NCI-H2227 (cell line): ENCODE results near the gene PARD3.
"Not testable (repeated sequence)": the region's sequence is repeated elsewhere in the genome, so short reads cannot be mapped to it uniquely, and the experiment has no call there.

ENCODE experiments used
- DNase-seq: peaks from one replicate; lab custom pipeline; 2025; ENCODE audit not compliant: unreplicated experiment; lab: John Stamatoyannopoulos, UW

Gene PARD3

DNA sequence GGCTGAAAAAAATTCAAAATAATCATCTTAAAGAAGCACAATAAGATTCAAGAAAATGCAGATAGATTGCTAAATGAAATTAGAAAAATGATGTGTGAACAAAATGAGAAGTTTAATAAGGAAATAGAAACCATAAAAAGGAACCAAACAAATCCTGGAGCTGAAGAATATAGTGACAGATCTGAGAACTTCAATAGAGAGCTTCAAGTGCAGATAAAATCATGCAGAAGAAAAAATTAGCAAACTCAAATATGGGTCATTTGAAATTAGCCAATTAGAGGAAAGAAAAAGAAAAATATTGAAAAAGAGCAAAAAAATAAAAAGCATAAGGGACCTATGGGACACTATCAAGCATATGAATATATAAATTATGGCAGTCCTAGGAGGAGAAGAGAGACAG, 720.1 kb downstream of the PARD3 start:
- DNase-seq: no peak

DNA sequence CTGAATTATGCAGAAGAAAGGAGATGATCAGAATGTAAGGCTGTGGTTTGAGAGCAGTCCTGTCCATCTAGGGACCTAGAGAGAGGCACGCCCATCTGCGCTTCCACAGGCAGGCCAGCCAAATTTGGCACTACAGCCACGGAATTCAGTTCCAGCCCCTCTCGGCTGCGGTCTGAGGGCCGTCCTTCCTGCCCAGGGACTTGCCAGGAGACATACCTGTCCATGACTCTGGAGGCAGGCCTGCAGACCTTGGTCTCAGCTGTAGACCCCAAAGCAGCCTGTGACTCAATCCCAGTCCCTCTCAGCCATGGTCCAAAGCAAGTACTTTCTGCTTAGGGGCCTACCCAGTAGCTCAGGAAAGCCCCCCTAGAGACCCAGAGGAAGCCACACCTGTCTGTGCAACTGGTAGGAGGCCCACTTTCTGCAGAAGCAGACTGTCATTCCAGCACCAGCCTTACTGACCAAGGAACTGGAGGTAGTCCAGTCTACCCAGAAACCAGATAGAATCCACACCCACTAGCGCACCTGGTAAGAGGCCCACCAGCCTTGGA, 720.9 kb downstream of the PARD3 start:
- no peak for DNase-seq

DNA sequence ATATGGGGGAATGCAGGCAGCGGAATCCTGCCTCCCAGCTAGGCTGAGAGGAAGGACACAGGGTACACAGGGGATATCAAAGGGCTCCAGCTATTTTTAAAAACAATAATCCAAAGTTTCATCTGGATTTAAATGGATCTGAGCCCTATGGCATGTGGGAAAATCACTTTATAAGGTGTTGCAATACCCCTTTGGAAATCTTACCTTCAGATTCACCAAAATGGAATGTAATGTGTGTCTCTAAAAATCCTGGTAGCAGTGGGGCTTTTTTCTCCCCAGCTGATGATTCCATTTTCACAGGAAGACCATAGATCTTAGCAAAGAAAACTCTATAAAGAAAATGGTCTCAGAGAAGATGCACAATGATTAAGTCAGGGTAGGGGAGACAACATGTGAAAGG, 722.2 kb downstream of the PARD3 start:
- DNase-seq: no peak

DNA sequence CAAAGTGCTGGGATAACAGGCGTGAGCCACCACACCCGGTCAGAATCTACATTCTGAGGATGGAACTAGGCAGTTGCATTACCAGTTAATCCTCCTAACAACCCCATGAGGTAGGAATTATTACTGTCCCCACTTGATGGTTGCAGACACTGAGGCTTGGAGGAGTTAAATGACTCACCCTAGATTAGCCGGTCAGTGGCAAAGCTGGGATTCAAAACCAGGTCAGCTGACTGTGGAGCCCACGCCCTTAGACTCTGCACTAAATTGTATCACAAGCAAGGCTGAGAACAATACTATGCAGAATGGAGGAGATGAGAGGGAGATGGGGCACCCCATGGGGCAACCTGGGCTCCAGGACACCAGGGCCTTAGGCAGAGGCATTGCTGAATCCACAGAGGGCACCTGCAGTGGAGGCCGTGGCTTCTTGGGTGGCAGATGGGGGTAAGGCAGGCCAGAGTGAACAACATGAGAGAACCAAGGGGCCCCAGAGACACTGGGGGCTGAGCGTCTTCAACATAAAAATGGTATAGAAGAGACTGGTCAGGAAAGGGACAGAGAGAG, 723.4 kb downstream of the PARD3 start:
- no peak for DNase-seq

DNA sequence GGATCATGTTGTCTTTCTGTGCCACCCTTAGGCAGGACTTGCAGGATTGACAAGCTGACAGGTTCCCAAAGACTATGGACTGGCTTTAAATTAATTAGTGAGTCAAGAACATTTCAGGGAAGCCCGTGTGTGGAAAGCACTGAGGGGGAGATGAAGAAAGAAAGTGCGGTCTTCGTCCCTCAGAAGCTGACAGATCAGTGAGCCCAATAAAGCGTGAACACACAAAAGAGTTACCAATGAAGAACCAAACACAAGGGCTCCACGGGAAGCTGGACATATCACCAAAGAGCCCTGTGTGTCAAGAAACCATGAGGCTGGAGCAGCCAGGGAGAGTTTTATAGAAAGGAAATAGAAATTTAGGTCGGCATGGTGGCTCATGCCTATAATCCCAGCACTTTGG, 725.8 kb downstream of the PARD3 start:
- DNase-seq: no peak

DNA sequence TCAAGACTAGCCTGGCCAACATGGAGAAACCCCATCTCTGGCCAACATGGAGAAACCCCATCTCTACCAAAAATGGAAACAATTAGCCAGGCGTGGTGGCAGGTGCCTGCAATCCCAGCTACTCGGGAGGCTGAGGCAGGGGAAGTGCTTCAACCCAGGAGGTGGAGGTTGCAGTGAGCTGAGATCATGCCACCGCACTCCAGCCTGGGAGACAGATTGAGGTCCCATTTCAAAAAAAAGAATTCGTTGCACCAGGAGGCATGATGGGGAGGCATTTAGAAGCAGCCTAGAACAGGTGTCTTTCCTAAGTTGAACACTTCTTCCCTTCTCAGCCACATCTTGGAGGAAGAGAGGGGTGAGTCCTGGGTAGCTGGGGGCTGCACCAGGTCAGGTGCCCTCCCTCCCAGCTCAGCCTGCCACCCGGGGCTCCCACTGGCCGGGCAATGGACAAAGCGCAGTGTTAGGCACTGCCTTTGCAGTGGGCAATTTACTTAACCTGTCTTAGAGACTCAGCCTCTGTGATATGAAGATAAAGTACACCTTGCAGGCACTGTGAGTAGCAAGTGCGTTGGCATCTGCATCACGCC, 726.8 kb downstream of the PARD3 start:
- no peak for DNase-seq

DNA sequence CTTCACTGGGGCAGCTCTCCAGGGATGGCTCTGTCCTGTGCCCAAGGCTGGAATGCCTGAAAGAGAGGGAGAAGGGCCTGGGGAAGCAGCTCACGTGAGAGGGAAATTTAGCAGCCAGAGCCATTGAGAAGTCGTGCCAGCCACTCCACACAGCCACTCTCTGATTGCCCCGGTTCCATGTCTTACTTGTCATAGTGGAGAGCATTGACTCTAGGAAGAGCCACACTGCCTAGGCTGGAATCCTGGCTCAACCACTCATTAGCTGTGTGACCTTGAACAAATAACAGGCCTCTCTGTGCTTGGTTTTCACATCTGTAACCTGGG, 728.0 kb downstream of the PARD3 start:
- no peak for DNase-seq

DNA sequence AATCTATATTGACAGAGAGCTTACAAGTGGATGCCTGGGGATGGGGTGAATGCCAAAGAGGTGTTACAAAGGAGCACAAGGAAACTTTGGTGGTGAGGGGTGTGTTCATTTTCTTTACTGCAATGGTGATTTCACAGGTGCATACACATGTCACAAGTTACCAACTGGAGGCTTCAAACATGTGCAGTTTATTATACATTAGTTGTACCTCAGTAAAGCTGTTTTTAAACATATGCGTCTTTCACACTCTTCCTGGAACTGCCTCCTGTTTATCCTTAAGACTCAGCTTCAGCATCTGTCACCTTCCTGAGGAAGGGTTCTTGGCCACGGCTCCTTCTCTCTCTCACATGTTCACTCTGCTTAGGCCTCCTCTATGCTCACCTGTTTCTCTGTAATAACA, 731.5 kb downstream of the PARD3 start:
- no peak for DNase-seq

DNA sequence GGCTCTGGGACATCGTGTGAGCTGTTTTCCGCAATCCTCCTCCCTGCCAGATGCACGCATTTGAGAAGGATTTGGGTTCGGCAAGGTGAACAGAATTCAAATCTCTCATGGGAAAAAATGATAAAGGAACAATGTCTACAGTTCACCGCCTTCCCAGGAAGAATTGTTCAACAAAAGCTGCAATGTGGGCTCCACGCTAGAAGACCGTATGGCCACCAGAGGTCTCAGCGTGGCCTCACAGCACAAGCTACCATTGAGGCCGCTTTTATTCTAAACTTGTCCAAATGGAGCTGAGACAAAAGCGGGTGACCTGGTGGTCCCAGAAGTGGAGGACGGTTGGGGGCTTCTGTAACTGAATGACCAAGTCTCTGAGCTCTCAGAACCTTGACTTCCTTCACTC, 733.1 kb downstream of the PARD3 start:
- no peak for DNase-seq

DNA sequence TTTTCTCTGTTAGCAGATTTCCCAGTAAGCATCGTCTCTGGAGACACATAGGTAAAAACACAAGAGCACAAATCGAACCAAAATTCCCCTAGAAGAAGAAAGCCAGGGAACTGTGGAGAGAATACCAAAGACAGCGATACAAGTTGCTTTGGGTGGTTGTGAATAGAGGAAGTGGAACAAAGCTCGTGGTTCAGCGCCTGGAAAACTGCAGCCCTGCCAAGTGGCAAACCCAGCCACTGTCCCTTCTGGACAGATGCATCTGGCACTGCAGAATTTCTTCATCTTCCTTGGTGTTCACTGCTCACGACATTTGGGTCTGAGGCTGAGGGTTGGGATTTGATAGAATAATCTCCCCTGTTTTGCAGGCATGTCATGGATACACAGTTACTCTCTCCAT, 733.8 kb downstream of the PARD3 start:
- no peak for DNase-seq

DNA sequence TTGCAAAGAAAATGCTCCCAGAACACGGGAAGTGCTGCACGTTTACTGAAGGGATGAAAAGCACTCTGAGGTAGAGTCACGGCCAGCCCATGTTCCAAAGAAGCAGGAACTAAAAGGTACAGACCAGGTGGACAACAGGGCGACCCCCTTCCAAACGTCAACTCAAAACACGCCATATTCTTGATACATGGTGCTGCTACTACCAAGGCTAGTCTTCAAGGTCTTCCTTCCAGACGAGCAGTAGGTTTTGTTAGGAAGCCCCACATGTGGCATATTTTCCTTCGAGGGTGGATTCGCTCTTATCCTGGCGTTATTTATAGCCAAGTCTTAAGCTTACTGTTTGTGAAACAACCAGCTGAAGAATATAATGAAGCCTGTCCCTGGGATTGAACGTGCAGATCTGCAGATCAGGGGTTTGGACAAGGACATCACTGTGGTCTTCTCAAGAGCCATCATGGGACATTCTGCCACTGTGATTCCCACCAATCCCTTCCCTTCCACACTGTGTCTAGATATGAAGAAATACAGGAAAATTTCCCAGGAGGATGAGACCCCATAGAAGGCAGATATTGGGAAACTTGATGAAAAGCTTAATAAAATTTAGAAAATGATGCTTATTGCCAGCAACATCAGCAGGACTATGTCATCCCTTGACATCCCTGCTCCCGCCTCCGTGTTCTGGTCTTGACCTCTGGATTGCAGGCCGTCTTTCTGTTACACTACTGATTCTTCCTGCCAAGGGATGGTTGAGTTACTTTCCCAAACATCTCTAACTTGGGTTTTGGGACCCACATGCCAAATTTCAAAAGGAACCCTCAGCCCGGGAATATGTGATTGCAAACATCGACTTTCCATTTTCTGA, 734.4 kb downstream of the PARD3 start:
- DNase-seq: no peak

DNA sequence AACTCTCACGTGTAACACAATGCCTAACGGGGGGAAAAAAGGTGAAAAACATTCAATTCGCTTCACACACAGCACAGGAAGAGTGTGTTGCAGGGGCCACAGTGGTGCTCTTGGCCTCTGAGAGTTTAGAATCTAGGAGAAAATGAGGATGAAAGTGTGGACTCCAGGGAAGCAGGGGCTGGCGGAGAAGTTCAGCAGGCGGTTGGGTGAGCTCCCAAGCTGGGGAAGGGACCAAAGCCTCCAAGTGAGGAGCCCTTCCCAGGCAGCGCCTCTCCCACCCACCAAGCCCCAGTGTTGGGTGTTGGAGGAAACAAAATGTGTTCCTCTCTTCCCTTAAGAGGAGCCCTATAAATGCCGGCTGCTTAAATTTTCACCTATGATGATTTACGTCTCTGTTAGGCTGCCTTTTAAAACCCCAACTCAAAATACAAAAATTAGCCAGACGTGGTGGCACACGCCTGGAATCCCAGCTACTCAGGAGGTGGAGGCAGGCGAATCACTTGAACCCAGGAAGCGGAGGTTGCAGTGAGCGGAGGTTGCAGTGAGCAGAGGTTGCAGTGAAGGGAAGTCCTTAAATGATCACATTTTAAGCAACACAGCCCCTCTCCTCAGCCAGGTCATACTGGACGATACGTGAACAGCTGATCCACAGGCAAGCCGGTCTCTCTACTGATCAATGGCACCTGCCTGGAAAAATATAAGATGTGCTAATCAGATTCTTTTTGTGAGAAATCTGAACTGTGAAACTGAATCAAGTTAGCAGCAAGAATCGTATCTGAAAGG, 735.2 kb downstream of the PARD3 start:
- DNase-seq: no peak

DNA sequence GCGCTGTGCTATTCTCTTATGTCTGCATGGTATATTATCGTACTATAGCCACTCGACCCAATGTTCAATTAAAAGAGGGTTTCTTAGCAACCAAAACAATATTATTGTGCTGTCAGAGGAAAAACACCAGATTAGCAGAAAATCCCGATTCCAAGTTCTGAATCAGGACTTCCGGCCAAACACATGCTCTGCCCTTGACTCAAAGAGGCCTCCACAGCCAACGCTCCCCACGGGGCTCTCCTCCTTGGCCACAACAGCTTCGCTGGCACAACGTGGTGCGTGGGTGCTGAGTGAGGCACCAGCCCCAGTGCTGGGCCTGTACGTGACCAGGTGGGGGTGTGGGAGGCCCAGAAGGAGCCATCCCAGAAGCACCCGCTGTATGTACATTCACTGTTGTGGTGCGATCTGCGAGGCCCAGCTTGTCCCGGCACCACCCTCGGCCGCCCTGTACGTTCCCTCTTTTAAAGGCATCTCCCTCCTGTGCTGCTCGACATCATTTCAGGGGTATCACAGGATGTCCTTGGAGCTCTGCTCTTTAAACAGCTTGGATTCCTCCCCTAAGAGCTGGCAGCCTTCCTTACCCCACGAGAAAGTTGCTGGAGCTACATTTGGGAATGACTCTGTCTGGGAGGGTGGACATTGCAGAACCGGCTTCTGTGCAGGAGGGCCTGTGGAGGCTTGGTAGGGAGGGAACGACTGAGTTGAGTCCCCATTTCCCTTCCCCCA, 736.2 kb downstream of the PARD3 start:
- DNase-seq: no peak

DNA sequence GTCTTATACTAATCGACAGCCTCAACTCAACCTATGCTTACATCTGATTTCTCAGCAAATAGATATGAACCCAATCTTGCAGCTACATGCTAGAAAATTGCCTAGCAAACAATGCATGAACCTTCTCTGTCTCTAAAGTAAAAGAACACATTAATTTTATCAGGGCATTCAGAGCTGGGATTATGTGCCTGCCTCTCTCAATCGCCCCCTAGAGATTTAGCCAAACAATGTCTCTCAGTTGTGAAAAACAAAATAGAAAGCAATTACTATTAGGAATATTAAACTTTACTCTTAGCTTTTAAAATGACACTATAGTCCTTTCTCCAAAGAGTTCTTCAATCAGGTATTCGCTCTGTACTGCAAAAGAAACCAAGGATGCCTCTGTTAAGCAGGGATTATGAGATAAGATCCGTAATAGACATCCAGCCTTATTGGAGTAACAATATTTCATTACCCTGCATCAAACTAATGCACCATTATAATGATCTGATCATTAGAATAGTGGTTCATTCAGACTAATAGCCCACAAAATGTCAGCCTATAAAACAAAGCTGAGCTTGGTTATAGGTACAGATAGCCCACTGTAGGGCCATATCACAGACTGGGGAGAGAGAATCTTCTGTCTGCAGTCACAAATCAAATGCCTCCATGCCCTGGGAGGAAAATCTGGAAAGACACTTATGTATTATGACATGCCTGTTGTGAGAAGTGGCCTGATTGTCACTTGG, 736.9 kb downstream of the PARD3 start:
- no peak for DNase-seq

DNA sequence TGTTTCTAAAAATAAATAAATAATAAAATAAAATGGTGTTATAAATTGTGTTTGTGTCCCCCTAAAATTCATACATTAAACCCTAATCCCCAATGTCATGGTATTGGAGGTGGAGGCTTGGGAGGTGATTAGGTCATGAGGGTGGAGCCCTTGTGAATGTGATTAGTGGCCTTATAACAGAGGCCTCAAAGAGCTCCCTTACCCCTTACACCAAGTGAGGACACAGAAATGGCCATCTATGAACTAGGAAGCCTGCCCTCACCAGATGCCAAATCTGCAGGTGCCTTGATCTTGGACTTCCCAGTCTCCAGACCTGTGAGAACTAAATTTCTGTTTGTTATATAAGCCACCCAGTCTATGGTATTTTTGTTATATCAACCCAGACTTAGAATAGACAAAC, 738.7 kb downstream of the PARD3 start:
- DNase-seq: no peak

DNA sequence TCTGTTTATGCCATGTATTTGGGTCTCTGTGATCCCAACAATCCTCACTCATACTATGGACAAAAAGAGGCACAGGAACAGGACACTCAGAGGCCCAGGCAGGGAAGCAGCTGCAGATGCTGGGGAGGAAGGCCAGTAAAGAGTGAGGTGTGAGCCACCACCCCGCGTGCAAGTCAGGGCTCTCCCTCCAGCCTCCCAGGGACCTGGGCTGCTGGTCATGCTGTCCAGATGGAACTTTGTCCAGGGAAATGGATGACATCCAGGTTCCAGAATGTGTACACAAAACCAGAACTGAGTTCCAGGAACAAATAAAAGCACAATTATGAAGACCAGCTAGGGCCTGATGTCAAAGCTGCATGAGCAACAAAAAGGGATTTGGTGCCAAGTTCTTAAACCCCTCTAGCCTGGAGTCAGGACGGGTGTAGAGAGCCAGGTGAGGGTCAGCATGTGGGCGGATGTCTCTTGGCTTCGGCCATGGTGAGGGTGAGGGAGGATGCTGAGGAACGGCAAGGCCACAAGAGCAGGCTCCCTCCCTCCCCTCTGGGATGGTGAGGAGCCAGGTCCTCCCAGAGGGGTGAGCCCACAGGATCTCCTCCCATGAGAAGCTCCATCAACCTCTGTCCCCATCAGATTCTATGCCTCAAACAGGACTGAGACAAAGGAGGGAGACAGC, 739.7 kb downstream of the PARD3 start:
- no peak for DNase-seq

DNA sequence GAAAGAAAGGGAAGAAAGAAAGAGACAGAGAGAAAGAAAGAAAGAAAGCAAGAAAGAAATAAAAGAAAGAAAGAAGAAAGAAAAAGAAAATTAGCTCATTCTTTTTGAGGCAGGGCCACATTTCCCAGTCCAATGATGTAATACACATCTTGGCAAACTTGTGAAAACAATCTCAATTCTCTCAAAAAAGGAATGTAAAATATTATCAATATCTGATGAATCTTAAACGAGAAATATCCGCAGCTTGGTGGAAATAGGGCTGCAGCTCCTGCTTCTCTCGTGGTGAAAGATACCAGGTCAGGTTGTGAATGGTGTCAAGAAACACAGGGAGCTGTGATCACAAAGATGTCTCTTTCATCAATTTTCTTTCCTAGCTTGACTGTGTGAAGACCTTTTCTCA, 741.0 kb downstream of the PARD3 start:
- DNase-seq: no peak

DNA sequence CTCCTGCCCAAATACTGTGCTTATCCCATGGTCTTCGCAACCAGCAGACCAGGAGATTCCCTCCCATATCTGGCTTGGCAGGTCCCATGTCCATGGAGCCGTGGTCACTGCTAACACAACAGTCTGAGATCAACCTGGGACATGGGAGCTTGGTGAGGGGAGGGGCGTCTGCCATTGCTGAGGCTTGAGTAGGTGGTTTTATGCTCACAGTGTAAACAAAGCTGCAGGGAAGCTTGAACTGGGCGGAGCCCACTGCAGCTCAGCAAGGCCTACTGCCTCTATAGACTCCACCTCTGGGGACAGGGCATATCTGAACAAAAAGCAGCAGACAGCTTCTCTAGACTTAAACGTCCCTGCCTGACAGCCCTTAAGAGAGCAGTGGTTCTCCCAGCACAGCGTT, 747.4 kb downstream of the PARD3 start:
- not testable (repeated sequence) for DNase-seq

DNA sequence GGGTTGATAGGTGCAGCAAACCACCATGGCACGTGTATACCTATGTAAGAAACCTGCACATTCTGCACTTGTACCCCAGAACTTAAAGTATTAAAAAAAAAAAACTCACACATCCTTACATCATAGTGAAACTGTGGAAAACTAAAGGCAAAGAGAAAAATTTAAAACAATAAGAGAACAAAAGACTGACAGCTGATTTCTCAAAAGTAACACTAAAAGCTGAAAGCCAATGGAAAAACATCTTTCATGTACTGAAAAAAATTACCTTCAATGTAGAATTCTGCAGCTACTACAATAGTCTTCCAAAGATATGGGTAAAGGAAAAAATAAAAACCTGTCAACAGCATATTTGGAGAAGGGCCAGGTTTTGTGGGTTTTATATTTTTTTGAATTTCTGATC, 751.5 kb downstream of the PARD3 start:
- DNase-seq: no peak

DNA sequence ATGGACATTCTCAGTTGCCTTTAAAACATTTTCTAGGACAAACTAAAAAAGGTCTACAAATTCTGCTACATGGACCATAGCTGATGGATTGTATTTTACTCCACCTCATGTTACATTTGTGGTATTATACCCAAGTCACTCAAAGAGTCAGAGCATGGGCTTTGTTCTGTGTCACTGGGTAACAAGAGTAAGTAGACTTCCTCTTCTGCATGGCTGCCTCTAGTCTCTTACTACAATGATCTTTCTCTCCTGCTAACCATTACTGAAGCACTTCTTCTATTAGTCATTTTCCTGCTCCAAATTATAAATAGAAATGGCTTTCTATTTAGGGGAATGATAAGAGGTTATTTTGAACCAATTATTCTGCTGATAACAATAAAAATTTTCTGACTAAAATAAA, 753.3 kb downstream of the PARD3 start:
- no peak for DNase-seq
